ENCODE data around the gene ARMC6.

- TF ChIP-seq CTCF (conservative IDR thresholded peaks at IDR 0.05; ENCODE audit: low read depth, low read length) (no peak), EZH2 (IDR thresholded peaks at IDR 0.05; ENCODE audit: low read length, unreplicated experiment) (no peak), EZH2phosphoT487 (IDR thresholded peaks at IDR 0.05; ENCODE audit: borderline replicate concordance, low read length) (no peak)
Observed at GRCh38 chr19:18987456-18987855, 45.9 kb upstream of the ARMC6 start.

Measured in PC-3 (cell line).